Esophagus (tissue), 2 donors: ENCODE results near the gene LAMC3. TPM values are rescaled to one million over a fixed set of nuclear protein-coding genes. Genes with fewer than 3 reads are reported as not detected.

Source experiments
- H3K27ac ChIP-seq, 2 donors: one replicate each; pipeline ENCODE4 v1.5.1; 2013; ENCODE audit warnings: low read depth in 2 of 2, mild to moderate bottlenecking in 2 of 2, inconsistent platforms in 1 of 2, low read length in 1 of 2, moderate library complexity in 1 of 2
- H3K27me3 ChIP-seq, 2 donors: one replicate each; pipeline ENCODE4 v1.6.1; 2013; ENCODE audit warnings: low read length in 2 of 2, control low read depth in 1 of 2, mild to moderate bottlenecking in 1 of 2; ENCODE audit not compliant: insufficient read depth in 2 of 2, control insufficient read depth in 1 of 2
- H3K36me3 ChIP-seq, 2 donors: one replicate each; pipeline ENCODE4 v1.6.1; 2013; ENCODE audit warnings: low read length in 1 of 2; ENCODE audit not compliant: control insufficient read depth in 2 of 2, insufficient read depth in 2 of 2
- H3K4me1 ChIP-seq, 2 donors: one replicate each; pipeline ENCODE4 v1.6.1; 2013; ENCODE audit warnings: low read length in 1 of 2; ENCODE audit not compliant: control insufficient read depth in 2 of 2, insufficient read depth in 2 of 2
- H3K4me3 ChIP-seq, 2 donors: one replicate each; pipeline ENCODE4 v1.5.1; 2013; ENCODE audit warnings: low read length in 2 of 2, mild to moderate bottlenecking in 2 of 2, low read depth in 1 of 2, moderate library complexity in 1 of 2
- H3K9me3 ChIP-seq, 2 donors: one replicate each; pipeline ENCODE4 v1.6.1; 2013; ENCODE audit warnings: mild to moderate bottlenecking in 2 of 2, low read depth in 1 of 2, low read length in 1 of 2, moderate library complexity in 1 of 2; ENCODE audit not compliant: control insufficient read depth in 2 of 2, insufficient read depth in 1 of 2
- WGBS, 2 donors: extraction: QIAGEN DNeasy Blood & Tissue Kit; methylation state at CpG; one replicate each; pipeline ENCODE4 v1.1.7; 2013; 5-methylcytosine and 5-hydroxymethylcytosine counted together
- polyA plus RNA-seq, 2 donors: library from polyadenylated mRNA; stranded (reverse); fragments of 200-250 nt; gene quantifications; one replicate each; pipeline ENCODE4 v1.2.3, GENCODE V29; 2013
- donor health status: healthy with polysubstance abuse.
- donor health status: Bipolar disorder and iron deficiency.

The LAMC3 gene
- polyA plus RNA-seq, 2 donors, result 1.1 to 1.2 TPM

DNA sequence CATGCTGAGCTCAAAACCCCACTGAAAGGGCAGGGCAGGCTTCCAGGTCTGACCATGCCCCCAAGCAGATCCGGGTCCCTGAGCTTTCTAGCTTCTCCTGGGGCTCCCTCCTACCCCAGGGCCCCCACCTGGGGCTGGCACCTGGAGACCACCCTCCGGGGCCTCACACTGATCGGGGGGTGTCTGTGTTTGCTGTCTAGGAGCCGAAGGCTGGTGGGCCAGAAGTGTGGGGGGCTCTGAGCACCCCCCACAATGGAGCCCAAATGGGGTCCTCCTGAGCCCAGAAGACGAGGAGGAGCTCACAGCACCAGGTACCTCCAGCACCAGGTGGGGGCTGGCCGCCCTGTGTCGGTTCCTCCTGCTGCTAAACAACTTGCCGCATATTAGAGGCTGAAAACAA, 39.8 kb downstream of the LAMC3 start:
- no peak overlapping the region for H3K4me3 ChIP-seq
- H3K27me3 ChIP-seq, result no peaks in the 10 kb centered on the region
- H3K27ac ChIP-seq, result no peak overlapping the region
- H3K36me3 ChIP-seq, result no peaks in the 10 kb centered on the region
- no peaks in the 10 kb centered on the region for H3K4me1 ChIP-seq
- WGBS, 2 donors, result 91 to 95% methylated on average over 8 of the region's 8 CpGs
- H3K9me3 ChIP-seq, result no peaks in the 10 kb centered on the region

DNA sequence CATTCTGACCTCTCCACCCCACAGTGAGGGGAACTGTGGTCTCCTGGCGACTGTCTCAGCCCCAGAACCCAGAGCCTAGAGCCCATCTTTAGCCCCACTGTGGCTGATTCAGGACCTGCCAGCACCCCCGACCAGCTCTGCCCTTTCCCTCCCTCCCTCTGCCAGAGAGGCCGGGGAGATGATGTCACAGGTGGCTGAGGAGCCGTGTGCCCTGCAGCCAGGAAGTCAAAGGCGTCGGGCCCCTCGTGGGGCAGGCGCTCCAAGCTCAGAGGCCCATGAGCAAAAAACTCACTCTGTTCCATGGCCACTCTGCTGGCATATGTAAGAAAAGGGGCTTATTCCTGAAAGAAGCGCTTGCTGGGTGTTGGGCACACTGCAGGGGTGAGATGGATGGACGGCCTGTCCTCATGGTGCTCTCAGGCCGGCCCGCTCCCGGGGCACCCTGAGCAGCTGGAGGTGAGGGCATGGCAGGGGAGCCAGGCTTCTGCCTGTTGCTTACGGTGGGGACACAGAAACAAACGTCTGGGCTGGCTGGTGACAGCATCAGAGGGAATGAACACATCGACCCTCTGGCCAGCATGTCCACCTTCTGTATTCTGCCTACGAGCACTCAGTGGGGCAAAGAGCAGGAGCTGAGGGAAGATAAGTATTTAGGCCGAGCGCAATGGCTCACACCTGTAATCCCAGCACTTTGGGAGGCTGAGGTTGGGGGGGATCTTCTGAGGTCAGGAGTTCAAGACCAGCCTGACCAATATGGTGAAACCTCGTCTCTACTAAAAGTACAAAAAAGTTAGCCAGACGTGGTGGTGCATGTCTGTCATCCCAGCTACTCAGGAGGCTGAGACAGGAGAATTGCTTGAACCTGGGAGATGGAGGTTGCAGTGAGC, 41.1 kb downstream of the LAMC3 start:
- no peaks in the 10 kb centered on the region for H3K9me3 ChIP-seq
- 62 to 63% methylated on average over 21 of the region's 21 CpGs for WGBS, 2 donors
- no peak overlapping the region for H3K27ac ChIP-seq
- no peaks in the 10 kb centered on the region for H3K4me1 ChIP-seq
- no peak overlapping the region for H3K4me3 ChIP-seq
- H3K36me3 ChIP-seq, result no peaks in the 10 kb centered on the region
- H3K27me3 ChIP-seq, result no peaks in the 10 kb centered on the region

DNA sequence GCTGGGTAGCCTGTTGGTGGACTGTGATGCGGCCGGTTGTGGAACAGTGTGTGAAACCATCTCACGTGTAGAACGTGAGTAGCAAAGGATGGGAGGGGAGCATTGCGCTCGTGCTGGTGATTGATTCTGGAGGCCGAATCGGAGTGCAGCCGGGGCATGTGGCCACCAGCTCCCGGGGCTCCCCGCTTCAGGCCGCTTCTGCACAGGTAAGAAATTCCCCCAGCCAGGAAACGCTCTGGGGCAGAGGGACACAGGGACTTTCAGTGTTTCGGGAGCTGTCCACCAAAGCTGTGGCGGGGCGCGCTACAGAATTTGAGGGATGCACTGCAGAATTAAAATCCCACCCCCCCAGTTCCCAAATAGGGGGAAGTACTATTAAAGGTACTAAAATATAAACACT, 41.9 kb downstream of the LAMC3 start:
- no peaks in the 10 kb centered on the region for H3K4me1 ChIP-seq
- no peaks in the 10 kb centered on the region for H3K27me3 ChIP-seq
- no peak overlapping the region for H3K27ac ChIP-seq
- no peaks in the 10 kb centered on the region for H3K9me3 ChIP-seq
- no peak overlapping the region for H3K4me3 ChIP-seq
- H3K36me3 ChIP-seq, result no peaks in the 10 kb centered on the region
- WGBS, 2 donors, result 89 to 91% methylated on average over 17 of the region's 17 CpGs

DNA sequence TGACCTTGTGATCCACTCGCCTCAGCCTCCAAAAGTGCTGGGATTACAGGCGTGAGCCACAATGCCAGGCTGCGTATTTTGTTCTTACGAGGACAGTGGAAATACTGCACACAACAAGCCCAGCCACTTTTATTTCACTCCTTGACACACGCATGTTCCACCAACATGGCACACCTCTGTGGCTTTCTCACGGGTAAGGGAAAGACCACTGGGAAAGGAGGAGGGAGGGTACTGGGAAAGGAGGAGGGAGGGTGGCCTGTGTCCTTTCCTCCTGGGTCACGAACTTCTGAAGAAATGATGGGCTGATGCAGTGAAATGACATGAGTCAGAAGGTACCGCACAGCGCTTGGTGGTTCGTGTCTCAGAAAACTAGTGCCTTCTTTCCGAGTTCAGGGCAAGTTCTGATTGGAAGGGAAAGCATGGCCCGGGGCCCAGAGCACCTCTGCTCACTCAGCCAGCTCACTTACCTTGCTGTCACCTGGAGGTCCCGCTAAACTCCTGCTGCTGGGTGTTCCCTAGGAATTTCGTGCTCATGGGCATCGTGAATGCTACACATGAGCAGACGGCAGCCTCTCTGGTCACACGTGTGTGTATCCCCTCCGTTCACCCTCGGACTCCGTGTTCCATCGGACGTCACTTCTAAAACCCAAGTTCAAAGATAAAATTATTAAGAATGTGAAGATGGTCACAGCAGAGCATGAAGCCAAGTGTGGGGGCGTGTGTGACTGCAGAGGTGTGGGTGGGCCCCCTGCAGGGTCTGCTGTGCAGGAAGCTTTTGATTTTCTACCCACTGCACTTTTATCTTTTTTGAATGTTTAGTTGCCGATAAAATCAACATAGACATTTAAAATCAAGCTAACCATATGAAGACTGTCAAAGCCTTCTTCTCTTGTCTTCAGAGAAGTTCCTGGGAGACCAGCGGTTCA, 42.9 kb downstream of the LAMC3 start:
- WGBS, 2 donors, result 70 to 74% methylated on average over 25 of the region's 25 CpGs
- no peaks in the 10 kb centered on the region for H3K27me3 ChIP-seq
- H3K36me3 ChIP-seq, result no peaks in the 10 kb centered on the region
- no peaks in the 10 kb centered on the region for H3K4me1 ChIP-seq
- H3K9me3 ChIP-seq, result no peaks in the 10 kb centered on the region
- no peak overlapping the region for H3K27ac ChIP-seq
- no peak overlapping the region for H3K4me3 ChIP-seq

DNA sequence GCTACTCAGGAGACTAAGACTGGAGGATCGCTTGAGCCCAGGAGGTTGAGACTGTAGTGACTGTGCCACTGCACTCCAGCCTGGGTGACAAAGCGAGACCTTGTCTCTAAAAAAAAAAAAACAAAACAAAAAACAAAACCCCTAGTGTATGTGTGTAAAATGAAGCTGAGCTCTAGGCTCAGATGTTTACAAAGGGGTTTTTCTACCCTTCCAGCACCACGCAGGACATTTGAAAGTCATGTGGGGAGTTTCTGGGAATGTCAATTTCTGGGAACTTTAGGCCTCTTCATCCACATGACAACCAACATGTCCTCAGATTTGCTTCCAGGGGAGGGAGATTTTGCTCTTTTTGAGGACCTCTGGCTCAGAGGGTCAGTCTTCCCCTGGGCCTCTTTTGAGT, 44.9 kb downstream of the LAMC3 start:
- WGBS, 2 donors, result 85 to 88% methylated on average over 3 of the region's 3 CpGs
- no peaks in the 10 kb centered on the region for H3K27me3 ChIP-seq
- no peaks in the 10 kb centered on the region for H3K4me1 ChIP-seq
- H3K4me3 ChIP-seq, result no peak overlapping the region
- no peak overlapping the region for H3K27ac ChIP-seq
- no peaks in the 10 kb centered on the region for H3K9me3 ChIP-seq
- no peaks in the 10 kb centered on the region for H3K36me3 ChIP-seq

DNA sequence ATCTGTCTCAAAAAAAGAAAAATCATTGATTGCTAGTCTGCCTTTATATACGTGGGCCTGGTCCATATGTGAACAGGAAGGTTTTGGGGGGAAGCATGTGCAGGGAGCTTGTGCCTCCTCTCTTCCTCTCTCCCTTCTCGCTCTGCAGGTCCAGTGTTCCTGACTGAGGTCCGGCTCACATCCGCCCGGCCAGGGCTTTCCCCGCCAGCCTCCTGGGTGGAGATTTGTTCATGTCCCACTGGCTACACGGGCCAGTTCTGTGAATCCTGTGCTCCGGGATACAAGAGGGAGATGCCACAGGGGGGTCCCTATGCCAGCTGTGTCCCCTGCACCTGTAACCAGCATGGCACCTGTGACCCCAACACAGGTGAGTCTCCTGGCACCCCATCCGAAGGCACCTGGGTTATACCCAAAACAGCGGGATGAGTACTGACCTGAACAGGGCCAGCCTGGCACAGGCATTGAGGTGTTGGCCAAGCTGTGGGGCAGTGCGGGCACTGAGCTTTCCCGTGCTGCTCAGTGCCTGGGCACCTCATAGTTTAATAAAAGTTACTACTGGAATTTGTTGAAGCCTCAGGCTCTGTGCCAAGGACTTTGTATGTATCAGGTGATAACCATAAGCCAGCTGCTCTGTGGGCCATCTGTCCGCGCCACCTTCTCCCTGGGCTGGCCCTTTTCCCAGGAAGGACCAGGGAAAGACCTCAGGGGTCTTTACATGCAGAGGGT, 48.0 kb downstream of the LAMC3 start:
- no peaks in the 10 kb centered on the region for H3K27me3 ChIP-seq
- 78 to 89% methylated on average over 14 of the region's 14 CpGs for WGBS, 2 donors
- H3K27ac ChIP-seq, result no peak overlapping the region

DNA sequence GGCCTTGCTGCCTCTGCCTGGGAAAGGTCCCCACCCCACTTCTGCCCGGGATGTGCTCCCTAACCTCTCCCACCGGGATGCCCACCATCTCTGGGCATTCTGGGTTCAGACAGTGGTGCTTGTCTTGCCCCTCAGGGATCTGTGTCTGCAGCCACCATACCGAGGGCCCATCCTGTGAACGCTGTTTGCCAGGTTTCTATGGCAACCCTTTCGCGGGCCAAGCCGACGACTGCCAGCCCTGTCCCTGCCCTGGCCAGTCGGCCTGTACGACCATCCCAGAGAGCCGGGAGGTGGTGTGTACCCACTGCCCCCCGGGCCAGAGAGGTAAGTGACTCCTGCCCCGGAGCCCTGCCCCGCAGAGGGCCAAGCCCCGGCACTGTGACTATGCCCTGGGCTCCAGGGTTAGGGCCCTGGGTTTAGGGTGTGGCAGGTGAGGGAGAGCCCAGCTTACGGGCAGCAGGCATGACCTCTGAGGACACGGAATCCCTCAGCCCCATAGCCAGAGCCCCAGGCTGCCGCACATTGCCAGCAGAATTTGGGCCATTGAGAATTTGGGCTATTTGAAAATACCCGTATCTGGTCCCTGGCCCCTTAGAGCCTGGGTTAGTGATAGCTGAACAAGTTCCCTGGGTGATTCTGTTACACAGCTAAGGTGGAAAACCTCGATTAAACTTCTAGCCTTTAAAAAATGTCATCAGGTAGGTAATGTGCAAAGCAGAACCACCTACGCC, 52.1 kb downstream of the LAMC3 start:
- Histone ChIP-seq H3K4me1 (no peaks in the 10 kb centered on the region), H3K4me3 (no peak overlapping the region), H3K27ac (no peak overlapping the region), H3K36me3 (no peaks in the 10 kb centered on the region), H3K9me3 (no peaks in the 10 kb centered on the region), H3K27me3 (no peaks in the 10 kb centered on the region)
- WGBS, 2 donors, result 56 to 58% methylated on average over 20 to 21 of the region's 21 CpGs

More for the DNA sequence above, 48.0 kb downstream of the LAMC3 start:
- H3K36me3 ChIP-seq, result no peaks in the 10 kb centered on the region
- no peak overlapping the region for H3K4me3 ChIP-seq
- no peaks in the 10 kb centered on the region for H3K4me1 ChIP-seq
- no peaks in the 10 kb centered on the region for H3K9me3 ChIP-seq

DNA sequence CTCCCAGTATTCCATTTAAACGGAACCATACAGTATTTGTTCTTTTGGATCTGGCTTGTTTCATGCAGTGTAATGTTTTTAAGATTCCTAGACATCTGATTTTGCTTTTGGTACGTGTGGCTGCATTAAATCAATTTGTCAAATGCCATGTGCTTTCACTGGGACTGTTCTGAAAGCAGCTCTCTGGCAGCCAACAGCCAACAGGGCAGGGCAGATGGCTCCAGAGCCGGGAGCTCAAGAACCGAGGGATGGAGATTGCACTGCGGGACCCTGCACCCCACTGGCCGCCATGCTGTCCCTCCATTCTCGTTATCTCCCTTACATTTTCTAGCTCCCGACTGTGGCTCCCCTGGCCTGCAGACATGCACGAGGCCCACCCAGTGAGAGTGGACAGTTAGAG, 54.0 kb downstream of the LAMC3 start:
- Histone ChIP-seq H3K27ac (no peak overlapping the region), H3K36me3 (no peaks in the 10 kb centered on the region), H3K27me3 (no peaks in the 10 kb centered on the region), H3K4me3 (no peak overlapping the region), H3K4me1 (no peaks in the 10 kb centered on the region), H3K9me3 (no peaks in the 10 kb centered on the region)
- 70% methylated on average over 9 of the region's 9 CpGs for WGBS, 2 donors

DNA sequence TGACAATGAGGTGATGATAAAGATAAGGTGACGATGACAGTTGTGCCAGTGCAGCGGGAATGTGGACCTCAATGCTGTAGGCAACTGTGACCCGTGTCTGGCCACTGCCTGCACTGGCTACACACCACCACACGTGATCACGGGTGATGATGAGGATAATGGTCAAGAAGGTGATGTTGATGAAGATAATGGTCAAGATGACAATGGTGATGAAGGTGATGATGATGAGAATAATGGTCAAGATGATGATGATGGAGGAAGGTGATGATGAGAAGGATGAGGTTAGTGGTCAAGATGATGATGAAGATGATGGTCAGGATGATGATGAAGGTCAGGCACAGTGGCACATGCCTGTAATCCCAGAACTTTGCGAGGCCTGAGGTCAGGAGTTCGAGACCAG, 56.6 kb downstream of the LAMC3 start:
- H3K27me3 ChIP-seq, result no peaks in the 10 kb centered on the region
- no peak overlapping the region for H3K27ac ChIP-seq
- no peak overlapping the region for H3K4me3 ChIP-seq
- H3K4me1 ChIP-seq, result no peaks in the 10 kb centered on the region
- no peaks in the 10 kb centered on the region for H3K9me3 ChIP-seq
- H3K36me3 ChIP-seq, result no peaks in the 10 kb centered on the region
- WGBS, 2 donors, result 85 to 91% methylated on average over 7 of the region's 7 CpGs
